ENCODE results near the gene SLC6A8.
A peak's percentile ranks its signal among the peaks of the same experiment; 100 is the strongest.

The SLC6A8 gene

GRCh38 chrX:153671589-153672530, 15.9 kb upstream of the SLC6A8 start:
- Histone ChIP-seq H3K4me2 (ENCODE audit: low read length) (no peak overlapping the region), H3K4me1 (ENCODE audit: control insufficient read depth, low read depth, low read length) (no peaks in the 10 kb centered on the region), H2BK15ac (replicated peaks; ENCODE audit: low read depth) (no peak overlapping the region), H3K9ac (ENCODE audit: low read length) (no peak overlapping the region), H3K23ac (ENCODE audit: low read length) (no peak overlapping the region), H3K27me3 (ENCODE audit: insufficient read depth, low read length, poor library complexity) (no peaks in the 10 kb centered on the region), H3K36me3 (ENCODE audit: control insufficient read depth, insufficient read depth, low read length) (no peaks in the 10 kb centered on the region), H2BK120ac (ENCODE audit: low read depth, low read length) (no peak overlapping the region), H4K8ac (ENCODE audit: low read depth, low read length) (no peak overlapping the region), H3K79me1 (ENCODE audit: low read length) (no peaks in the 10 kb centered on the region), H2BK5ac (ENCODE audit: low read length) (no peak overlapping the region), H3K4ac (ENCODE audit: low read depth, low read length) (no peak overlapping the region), H3K27ac (ENCODE audit: low read depth, low read length) (no peak overlapping the region), H4K5ac (ENCODE audit: low read length) (no peak overlapping the region), H3K18ac (ENCODE audit: low read length) (no peak overlapping the region), H2AK5ac (ENCODE audit: low read length) (no peak overlapping the region), H3K4me3 (ENCODE audit: low read length) (no peak overlapping the region), H3K56ac (ENCODE audit: low read length) (no peak overlapping the region), H3K79me2 (ENCODE audit: control insufficient read depth, insufficient read depth, low read length) (no peaks in the 10 kb centered on the region)
- WGBS (ENCODE audit: extremely low coverage, insufficient coverage, low lambda C conversion rate), result no CpG with 5 or more reads among the region's 27 CpGs
- no peak for DNase-seq

- no peak overlapping the region for H3K4me2 ChIP-seq (ENCODE audit: low read length)
- H3K23ac ChIP-seq (ENCODE audit: low read length), result no peak overlapping the region
- H3K27ac ChIP-seq (ENCODE audit: low read depth, low read length), result no peak overlapping the region
- H3K18ac ChIP-seq (ENCODE audit: low read length), result no peak overlapping the region
- no peaks in the 10 kb centered on the region for H3K27me3 ChIP-seq (ENCODE audit: insufficient read depth, low read length, poor library complexity)
- no peak overlapping the region for H4K5ac ChIP-seq (ENCODE audit: low read length)
- H2AK5ac ChIP-seq (ENCODE audit: low read length), result no peak overlapping the region
- no peak overlapping the region for H2BK120ac ChIP-seq (ENCODE audit: low read depth, low read length)
- no peak overlapping the region for H3K4ac ChIP-seq (ENCODE audit: low read depth, low read length)
- no peak overlapping the region for H2BK5ac ChIP-seq (ENCODE audit: low read length)
- 100% methylated on average over 2 of the region's 53 CpGs for WGBS (ENCODE audit: extremely low coverage, insufficient coverage, low lambda C conversion rate)
- no peaks in the 10 kb centered on the region for H3K79me2 ChIP-seq (ENCODE audit: control insufficient read depth, insufficient read depth, low read length)
- H3K56ac ChIP-seq (ENCODE audit: low read length), result no peak overlapping the region
- DNase-seq, result no peak
- H3K79me1 ChIP-seq (ENCODE audit: low read length), result no peaks in the 10 kb centered on the region
- H3K4me3 ChIP-seq (ENCODE audit: low read length), result no peak overlapping the region
- no peaks in the 10 kb centered on the region for H3K36me3 ChIP-seq (ENCODE audit: control insufficient read depth, insufficient read depth, low read length)
- no peak overlapping the region for H3K9ac ChIP-seq (ENCODE audit: low read length)
- no peak overlapping the region for H2BK15ac ChIP-seq (replicated peaks; ENCODE audit: low read depth)
- H4K8ac ChIP-seq (ENCODE audit: low read depth, low read length), result no peak overlapping the region
- no peaks in the 10 kb centered on the region for H3K4me1 ChIP-seq (ENCODE audit: control insufficient read depth, low read depth, low read length)
Observed at GRCh38 chrX:153672531-153673427, 14.9 kb upstream of the SLC6A8 start.

- no peak within 1 kb of the TSS for H3K4me3 ChIP-seq (ENCODE audit: low read length)
- H2BK15ac ChIP-seq (replicated peaks; ENCODE audit: low read depth), result no peak within 1 kb of the TSS
- H2BK5ac ChIP-seq (ENCODE audit: low read length), result no peak within 1 kb of the TSS
- H3K56ac ChIP-seq (ENCODE audit: low read length), result no peak within 1 kb of the TSS
- no peaks in the 10 kb centered on the region for H3K27me3 ChIP-seq (ENCODE audit: insufficient read depth, low read length, poor library complexity)
- H2BK120ac ChIP-seq (ENCODE audit: low read depth, low read length), result no peak within 1 kb of the TSS
- H3K79me1 ChIP-seq (ENCODE audit: low read length), result no peaks in the 10 kb centered on the region
- WGBS (ENCODE audit: extremely low coverage, insufficient coverage, low lambda C conversion rate), result no CpG with 5 or more reads among the region's 98 CpGs
- no peaks in the 10 kb centered on the region for H3K4me1 ChIP-seq (ENCODE audit: control insufficient read depth, low read depth, low read length)
- H3K79me2 ChIP-seq (ENCODE audit: control insufficient read depth, insufficient read depth, low read length), result no peaks in the 10 kb centered on the region
- H3K4me2 ChIP-seq (ENCODE audit: low read length), result no peak within 1 kb of the TSS
- H3K9ac ChIP-seq (ENCODE audit: low read length), result no peak within 1 kb of the TSS
- no peak within 1 kb of the TSS for H2AK5ac ChIP-seq (ENCODE audit: low read length)
- H4K5ac ChIP-seq (ENCODE audit: low read length), result no peak within 1 kb of the TSS
- no peak within 1 kb of the TSS for H4K8ac ChIP-seq (ENCODE audit: low read depth, low read length)
- H3K23ac ChIP-seq (ENCODE audit: low read length), result no peak within 1 kb of the TSS
- no peak within 1 kb of the TSS for H3K18ac ChIP-seq (ENCODE audit: low read length)
- H3K4ac ChIP-seq (ENCODE audit: low read depth, low read length), result no peak within 1 kb of the TSS
- H3K36me3 ChIP-seq (ENCODE audit: control insufficient read depth, insufficient read depth, low read length), result no peaks in the 10 kb centered on the region
- DNase-seq, result no peak
- H3K27ac ChIP-seq (ENCODE audit: low read depth, low read length), result no peak within 1 kb of the TSS
Observed at GRCh38 chrX:153673428-153674218, 14.1 kb upstream of the SLC6A8 start, which contains the start of gene PNCK. TSS of gene PNCK (minus strand) at chrX:153673813. CDS start at chrX:153673076, 737 bp downstream.

GRCh38 chrX:153674219-153674851, 13.4 kb upstream of the SLC6A8 start:
- Histone ChIP-seq H2BK15ac (replicated peaks; ENCODE audit: low read depth) (no peak overlapping the region), H2BK120ac (ENCODE audit: low read depth, low read length) (no peak overlapping the region), H3K56ac (ENCODE audit: low read length) (no peak overlapping the region), H3K18ac (ENCODE audit: low read length) (no peak overlapping the region), H3K79me1 (ENCODE audit: low read length) (no peaks in the 10 kb centered on the region), H3K27ac (ENCODE audit: low read depth, low read length) (no peak overlapping the region), H3K27me3 (ENCODE audit: insufficient read depth, low read length, poor library complexity) (no peaks in the 10 kb centered on the region), H2AK5ac (ENCODE audit: low read length) (no peak overlapping the region), H3K4me3 (ENCODE audit: low read length) (no peak overlapping the region), H3K4me1 (ENCODE audit: control insufficient read depth, low read depth, low read length) (no peaks in the 10 kb centered on the region), H3K23ac (ENCODE audit: low read length) (no peak overlapping the region), H3K36me3 (ENCODE audit: control insufficient read depth, insufficient read depth, low read length) (no peaks in the 10 kb centered on the region), H4K5ac (ENCODE audit: low read length) (no peak overlapping the region), H3K4ac (ENCODE audit: low read depth, low read length) (no peak overlapping the region), H3K79me2 (ENCODE audit: control insufficient read depth, insufficient read depth, low read length) (no peaks in the 10 kb centered on the region), H3K4me2 (ENCODE audit: low read length) (no peak overlapping the region), H3K9ac (ENCODE audit: low read length) (no peak overlapping the region), H4K8ac (ENCODE audit: low read depth, low read length) (no peak overlapping the region), H2BK5ac (ENCODE audit: low read length) (no peak overlapping the region)
- peak; percentile 58 for DNase-seq
- no CpG with 5 or more reads among the region's 27 CpGs for WGBS (ENCODE audit: extremely low coverage, insufficient coverage, low lambda C conversion rate)

- H3K4ac ChIP-seq (ENCODE audit: low read depth, low read length), result no peak overlapping the region
- H3K4me2 ChIP-seq (ENCODE audit: low read length), result no peak overlapping the region
- H4K8ac ChIP-seq (ENCODE audit: low read depth, low read length), result no peak overlapping the region
- no peaks in the 10 kb centered on the region for H3K36me3 ChIP-seq (ENCODE audit: control insufficient read depth, insufficient read depth, low read length)
- no peak overlapping the region for H3K27ac ChIP-seq (ENCODE audit: low read depth, low read length)
- H3K79me2 ChIP-seq (ENCODE audit: control insufficient read depth, insufficient read depth, low read length), result no peaks in the 10 kb centered on the region
- H3K23ac ChIP-seq (ENCODE audit: low read length), result no peak overlapping the region
- H2BK5ac ChIP-seq (ENCODE audit: low read length), result no peak overlapping the region
- no peak overlapping the region for H2BK15ac ChIP-seq (replicated peaks; ENCODE audit: low read depth)
- no peak overlapping the region for H2AK5ac ChIP-seq (ENCODE audit: low read length)
- H3K9ac ChIP-seq (ENCODE audit: low read length), result no peak overlapping the region
- H3K4me1 ChIP-seq (ENCODE audit: control insufficient read depth, low read depth, low read length), result no peaks in the 10 kb centered on the region
- WGBS (ENCODE audit: extremely low coverage, insufficient coverage, low lambda C conversion rate), result no CpG with 5 or more reads among the region's 12 CpGs
- no peaks in the 10 kb centered on the region for H3K79me1 ChIP-seq (ENCODE audit: low read length)
- no peaks in the 10 kb centered on the region for H3K27me3 ChIP-seq (ENCODE audit: insufficient read depth, low read length, poor library complexity)
- H3K4me3 ChIP-seq (ENCODE audit: low read length), result no peak overlapping the region
- no peak overlapping the region for H4K5ac ChIP-seq (ENCODE audit: low read length)
- no peak overlapping the region for H3K56ac ChIP-seq (ENCODE audit: low read length)
- DNase-seq, result no peak
- no peak overlapping the region for H2BK120ac ChIP-seq (ENCODE audit: low read depth, low read length)
- H3K18ac ChIP-seq (ENCODE audit: low read length), result no peak overlapping the region
Observed at GRCh38 chrX:153681175-153681574, 6.6 kb upstream of the SLC6A8 start.
